Activated CD4-positive, alpha-beta memory T cell treated with anti-CD3 and anti-CD28 coated beads for 36 hours (primary cell): ENCODE measurements around the gene PIGM. TPM values are rescaled to one million over a fixed set of nuclear protein-coding genes. Genes with fewer than 3 reads are reported as not detected.

Experiments
- CTCF ChIA-PET: fragments of 350-600 bp; sonication (Branson Sonifier 250); formaldehyde crosslinking; loops from one replicate; lab custom pipeline; 2021; ENCODE audit warnings: antibody characterized with exemption, inconsistent platforms; lab: Charles Lee
- POLR2A ChIA-PET: fragments of 350-600 bp; sonication (Branson Sonifier 250); formaldehyde crosslinking; loops from one replicate; lab custom pipeline; 2021; ENCODE audit warnings: antibody characterized with exemption; lab: Charles Lee
- DNase-seq: peaks from one replicate; pipeline ENCODE4 v3.0.0-alpha.2; 2020
- H3K27ac Mint-ChIP-seq: one replicate; pipeline ENCODE4 v1.8.0; 2021; ENCODE audit warnings: mixed read lengths
- H3K27me3 Mint-ChIP-seq: one replicate; pipeline ENCODE4 v1.8.0; 2021; ENCODE audit warnings: mixed read lengths
- H3K36me3 Mint-ChIP-seq: one replicate; pipeline ENCODE4 v1.8.0; 2021; ENCODE audit warnings: mixed read lengths
- H3K4me1 Mint-ChIP-seq: one replicate; pipeline ENCODE4 v1.8.0; 2021; ENCODE audit warnings: low read depth, mixed read lengths
- H3K4me3 Mint-ChIP-seq: one replicate; pipeline ENCODE4 v1.8.0; 2021; ENCODE audit warnings: mild to moderate bottlenecking, mixed read lengths
- H3K9me3 Mint-ChIP-seq: one replicate; pipeline ENCODE4 v1.8.0; 2021; ENCODE audit warnings: mixed read lengths
- intact Hi-C: fragments of 100-400 bp; cut with micrococcal nuclease; formaldehyde crosslinking; loops from one replicate; pipeline ENCODE4 v1.15.1; 2023
- total RNA-seq, 2 experiments: library from RNA; stranded (reverse); gene quantifications; one replicate each; pipeline ENCODE4 v1.2.3, GENCODE V29; 2021

Gene PIGM
- total RNA-seq, 2 experiments from 2014 or later: 4.4 to 4.7 TPM

DNA sequence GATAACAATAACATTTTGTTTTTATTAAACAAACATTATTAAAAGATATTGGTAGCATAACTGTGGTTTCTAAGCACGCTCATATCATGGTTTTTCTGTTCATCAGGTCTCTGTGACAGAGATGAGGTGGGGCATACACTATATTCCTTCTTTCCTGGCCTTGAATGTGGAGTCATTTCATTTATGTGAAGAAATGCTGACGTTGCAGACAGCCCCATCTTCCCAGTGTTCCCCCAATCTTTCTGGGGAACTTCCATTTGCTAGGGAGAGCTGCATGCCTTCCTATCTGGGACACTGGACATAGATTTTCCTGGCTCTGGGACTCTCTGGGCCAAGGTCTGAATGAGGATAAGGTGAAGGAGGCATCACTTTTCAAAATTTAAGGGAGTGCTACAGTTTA, 30.4 kb downstream of the PIGM start:
- H3K36me3 Mint-ChIP-seq: no peaks in the 10 kb centered on the region
- intact Hi-C loops: loop anchor here (10.0 kb wide), 1 partner anchor 787 kb away; no protein-coding TSS in a partner anchor
- POLR2A ChIA-PET: no interaction called here
- no peak overlapping the region for H3K4me3 Mint-ChIP-seq
- CTCF ChIA-PET: interaction anchor here (0.9 to 11.8 kb wide), 3 partner anchors 10 to 67 kb away, joined by 3 to 311 read pairs (median 3); partner anchors contain the start of gene IGSF9
- H3K27ac Mint-ChIP-seq: no peak overlapping the region
- peaks cover 5% of the 10 kb centered on the region for H3K27me3 Mint-ChIP-seq
- DNase-seq: no peak
- H3K9me3 Mint-ChIP-seq: no peaks in the 10 kb centered on the region
- H3K4me1 Mint-ChIP-seq: no peaks in the 10 kb centered on the region

- Mint-ChIP-seq H3K9me3 (no peaks in the 10 kb centered on the region), H3K4me1 (no peaks in the 10 kb centered on the region), H3K27ac (no peak overlapping the region), H3K4me3 (no peak overlapping the region), H3K27me3 (peaks cover 5% of the 10 kb centered on the region), H3K36me3 (no peaks in the 10 kb centered on the region)
- POLR2A ChIA-PET: no interaction called here
- no peak for DNase-seq
- intact Hi-C loops: no loop called here
- CTCF ChIA-PET: interaction anchor here (2.2 to 11.8 kb wide), 2 partner anchors 9 to 65 kb away, joined by 13 to 311 read pairs; no protein-coding TSS in a partner anchor
Observed at GRCh38 chr1:159999204-159999603, 32.6 kb downstream of the PIGM start.

- ChIA-PET CTCF (interaction anchor here (1.7 kb wide), 1 partner anchor 10 kb away, joined by 8 read pairs; no protein-coding TSS in a partner anchor), POLR2A (no interaction called here)
- intact Hi-C loops: no loop called here
- H3K27me3 Mint-ChIP-seq: peaks cover 5% of the 10 kb centered on the region
- H3K9me3 Mint-ChIP-seq: no peaks in the 10 kb centered on the region
- no peak overlapping the region for H3K27ac Mint-ChIP-seq
- H3K4me3 Mint-ChIP-seq: no peak overlapping the region
- H3K36me3 Mint-ChIP-seq: no peaks in the 10 kb centered on the region
- H3K4me1 Mint-ChIP-seq: peaks cover 1% of the 10 kb centered on the region
- no peak for DNase-seq
Observed at GRCh38 chr1:159996653-159997052, 35.1 kb downstream of the PIGM start.

GRCh38 chr1:159994896-159995295, 36.9 kb downstream of the PIGM start:
- Mint-ChIP-seq H3K4me1 (peaks cover 5% of the 10 kb centered on the region), H3K27ac (no peak overlapping the region), H3K36me3 (no peaks in the 10 kb centered on the region), H3K9me3 (no peaks in the 10 kb centered on the region), H3K4me3 (no peak overlapping the region), H3K27me3 (peaks cover 7% of the 10 kb centered on the region)
- no peak for DNase-seq
- POLR2A ChIA-PET: no interaction called here
- CTCF ChIA-PET: no interaction called here
- intact Hi-C loops: no loop called here

DNA sequence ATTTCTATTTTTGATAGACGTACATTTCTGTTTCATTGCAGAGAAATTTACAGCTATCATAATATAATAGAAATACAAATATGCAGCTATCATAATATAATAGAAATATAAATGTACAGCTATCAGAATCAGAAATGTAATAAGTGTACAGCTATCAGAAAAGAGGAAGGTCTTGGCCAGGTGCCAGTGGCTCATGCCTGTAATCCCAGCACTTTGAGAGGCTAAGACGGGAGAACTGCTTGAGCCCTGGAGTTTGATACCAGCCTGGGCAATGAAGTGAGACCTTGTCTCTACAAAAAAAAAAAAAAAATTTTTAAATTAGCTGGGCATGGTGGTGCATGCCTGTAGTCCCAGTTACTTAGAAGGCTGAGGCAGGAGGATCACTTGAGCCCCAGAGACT, 37.9 kb downstream of the PIGM start:
- POLR2A ChIA-PET: no interaction called here
- Mint-ChIP-seq H3K4me1 (peaks cover 5% of the 10 kb centered on the region), H3K27me3 (peaks cover 4% of the 10 kb centered on the region), H3K27ac (no peak overlapping the region), H3K4me3 (no peak overlapping the region), H3K9me3 (no peaks in the 10 kb centered on the region), H3K36me3 (no peaks in the 10 kb centered on the region)
- no peak for DNase-seq
- intact Hi-C loops: no loop called here
- CTCF ChIA-PET: interaction anchor here (3.5 kb wide), 1 partner anchor 12 kb away, joined by 34 read pairs; no protein-coding TSS in a partner anchor

GRCh38 chr1:159992161-159992560, 39.6 kb downstream of the PIGM start:
- Mint-ChIP-seq H3K4me3 (no peak overlapping the region), H3K36me3 (no peaks in the 10 kb centered on the region), H3K27me3 (peaks cover 1% of the 10 kb centered on the region), H3K27ac (no peak overlapping the region), H3K9me3 (no peaks in the 10 kb centered on the region), H3K4me1 (peaks cover 5% of the 10 kb centered on the region)
- ChIA-PET CTCF (interaction anchor here (1.0 to 3.5 kb wide), 4 partner anchors 9 to 193 kb away, joined by 3 to 34 read pairs (median 3); no protein-coding TSS in a partner anchor), POLR2A (no interaction called here)
- DNase-seq: no peak
- intact Hi-C loops: no loop called here

DNA sequence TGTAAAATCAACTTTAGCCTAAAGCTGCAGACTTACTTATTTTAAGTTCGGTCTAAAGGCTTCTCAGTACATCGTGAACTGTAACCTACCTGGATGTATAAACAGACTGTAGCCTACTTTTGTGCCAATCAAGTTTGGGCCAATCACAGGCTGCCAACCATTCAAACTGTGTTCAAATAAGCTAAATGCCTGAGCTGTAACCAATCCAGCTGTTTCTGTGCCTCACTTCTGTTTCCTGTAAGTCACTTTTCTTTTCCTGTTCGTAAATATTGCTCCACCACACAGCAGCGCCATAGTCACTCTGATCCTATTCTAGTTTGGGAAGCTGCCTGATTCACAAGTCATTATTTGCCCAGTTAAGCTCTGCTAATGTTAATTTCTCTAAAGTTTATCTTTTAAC, 40.3 kb downstream of the PIGM start:
- Mint-ChIP-seq H3K27me3 (peaks cover 1% of the 10 kb centered on the region), H3K4me3 (no peak overlapping the region), H3K27ac (no peak overlapping the region), H3K36me3 (no peaks in the 10 kb centered on the region), H3K9me3 (no peaks in the 10 kb centered on the region), H3K4me1 (peaks cover 5% of the 10 kb centered on the region)
- POLR2A ChIA-PET: no interaction called here
- peak; percentile 24 for DNase-seq
- CTCF ChIA-PET: interaction anchor here (1.0 to 3.5 kb wide), 3 partner anchors 10 to 192 kb away, joined by 3 to 34 read pairs (median 3); no protein-coding TSS in a partner anchor
- intact Hi-C loops: no loop called here

- ChIA-PET CTCF (no interaction called here), POLR2A (no interaction called here)
- H3K27ac Mint-ChIP-seq: no peak overlapping the region
- no peak overlapping the region for H3K4me3 Mint-ChIP-seq
- H3K9me3 Mint-ChIP-seq: no peaks in the 10 kb centered on the region
- peaks cover 5% of the 10 kb centered on the region for H3K4me1 Mint-ChIP-seq
- intact Hi-C loops: no loop called here
- no peaks in the 10 kb centered on the region for H3K36me3 Mint-ChIP-seq
- peaks cover 2% of the 10 kb centered on the region for H3K27me3 Mint-ChIP-seq
- DNase-seq: no peak
Observed at GRCh38 chr1:159990005-159990404, 41.8 kb downstream of the PIGM start.

- CTCF ChIA-PET: interaction anchor here (1.1 kb wide), 1 partner anchor 18 kb away, joined by 3 read pairs; no protein-coding TSS in a partner anchor
- peaks cover 5% of the 10 kb centered on the region for H3K4me1 Mint-ChIP-seq
- DNase-seq: no peak
- POLR2A ChIA-PET: no interaction called here
- H3K27me3 Mint-ChIP-seq: peaks cover 5% of the 10 kb centered on the region
- no peaks in the 10 kb centered on the region for H3K36me3 Mint-ChIP-seq
- no peak overlapping the region for H3K4me3 Mint-ChIP-seq
- no peaks in the 10 kb centered on the region for H3K9me3 Mint-ChIP-seq
- intact Hi-C loops: no loop called here
- no peak overlapping the region for H3K27ac Mint-ChIP-seq
Observed at GRCh38 chr1:159989581-159989980, 42.2 kb downstream of the PIGM start.

- POLR2A ChIA-PET: no interaction called here
- no peak for DNase-seq
- CTCF ChIA-PET: interaction anchor here (1.1 kb wide), 1 partner anchor 20 kb away, joined by 3 read pairs; no protein-coding TSS in a partner anchor
Observed at GRCh38 chr1:159988006-159988405, 43.8 kb downstream of the PIGM start.

DNA sequence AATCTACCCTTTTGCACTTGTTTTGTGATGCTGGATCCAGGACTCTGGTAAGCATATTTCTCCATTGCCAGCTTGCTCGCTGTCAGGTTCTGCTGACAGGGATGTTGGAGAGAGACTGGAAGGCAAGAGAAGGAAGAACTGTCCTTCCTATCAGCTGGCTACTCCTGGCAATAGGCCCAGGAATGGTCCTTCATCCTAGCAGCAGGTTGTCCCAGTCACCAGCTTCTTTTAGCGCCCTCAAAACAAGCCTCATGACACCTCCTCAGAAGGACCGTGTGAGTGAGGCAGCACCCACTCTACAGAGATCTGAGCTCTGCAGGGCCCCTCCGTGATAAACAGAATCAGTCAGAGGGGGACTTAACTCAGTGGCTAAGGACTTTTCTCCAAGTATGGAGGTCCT, 44.6 kb downstream of the PIGM start:
- Mint-ChIP-seq H3K4me3 (no peak overlapping the region), H3K9me3 (no peaks in the 10 kb centered on the region), H3K27me3 (peaks cover 12% of the 10 kb centered on the region), H3K36me3 (no peaks in the 10 kb centered on the region), H3K27ac (no peak overlapping the region), H3K4me1 (peaks cover 5% of the 10 kb centered on the region)
- ChIA-PET POLR2A (no interaction called here), CTCF (interaction anchor here (1.1 kb wide), 1 partner anchor 20 kb away, joined by 3 read pairs; no protein-coding TSS in a partner anchor)
- intact Hi-C loops: no loop called here
- DNase-seq: no peak

More at GRCh38 chr1:159988006-159988405, 43.8 kb downstream of the PIGM start:
- no peaks in the 10 kb centered on the region for H3K9me3 Mint-ChIP-seq
- no peak overlapping the region for H3K27ac Mint-ChIP-seq
- intact Hi-C loops: no loop called here
- no peaks in the 10 kb centered on the region for H3K36me3 Mint-ChIP-seq
- peaks cover 5% of the 10 kb centered on the region for H3K4me1 Mint-ChIP-seq
- H3K27me3 Mint-ChIP-seq: peaks cover 7% of the 10 kb centered on the region
- no peak overlapping the region for H3K4me3 Mint-ChIP-seq

GRCh38 chr1:159986531-159986930, 45.3 kb downstream of the PIGM start:
- no peak for DNase-seq
- intact Hi-C loops: no loop called here
- Mint-ChIP-seq H3K9me3 (no peaks in the 10 kb centered on the region), H3K4me1 (peaks cover 2% of the 10 kb centered on the region), H3K4me3 (no peak overlapping the region), H3K27ac (no peak overlapping the region), H3K36me3 (no peaks in the 10 kb centered on the region), H3K27me3 (peaks cover 16% of the 10 kb centered on the region)
- ChIA-PET POLR2A (no interaction called here), CTCF (interaction anchor here (0.9 kb wide), 1 partner anchor 22 kb away, joined by 3 read pairs; no protein-coding TSS in a partner anchor)

- H3K4me1 Mint-ChIP-seq: no peaks in the 10 kb centered on the region
- ChIA-PET CTCF (interaction anchor here (0.9 to 1.1 kb wide), 3 partner anchors 21 to 188 kb away, joined by 3 to 4 read pairs (median 3); no protein-coding TSS in a partner anchor), POLR2A (no interaction called here)
- no peak overlapping the region for H3K27ac Mint-ChIP-seq
- intact Hi-C loops: no loop called here
- H3K9me3 Mint-ChIP-seq: no peaks in the 10 kb centered on the region
- no peak overlapping the region for H3K4me3 Mint-ChIP-seq
- H3K36me3 Mint-ChIP-seq: no peaks in the 10 kb centered on the region
- no peak for DNase-seq
- peaks cover 14% of the 10 kb centered on the region for H3K27me3 Mint-ChIP-seq
Observed at GRCh38 chr1:159986093-159986492, 45.7 kb downstream of the PIGM start.
